Sigmoid colon (tissue), 4 donors: ENCODE results near the gene ASB8.

Experiments used
- POLR2A ChIP-seq, 2 donors: fragments of 450-650 bp; IDR thresholded peaks; one replicate each; pipeline ENCODE4 v1.6.1; 2016; ENCODE audit warnings: antibody characterized with exemption in 2 of 2, mild to moderate bottlenecking in 2 of 2, moderate library complexity in 2 of 2
- POLR2AphosphoS5 ChIP-seq, 4 donors: sonication (generic); formaldehyde crosslinking; IDR thresholded peaks; one replicate each; pipeline ENCODE4 v1.6.1; 2017; ENCODE audit warnings: antibody characterized with exemption in 4 of 4
- TF ChIP-seq, protein P1 (sequence below), 4 experiments: fragments of 450-650 bp in 3 of 4; fragments of 200-600 bp in 1 of 4; IDR thresholded peaks; one replicate each; pipeline ENCODE4 v1.5.1; 2016 to 2019; ENCODE audit warnings: antibody characterized with exemption in 4 of 4, mild to moderate bottlenecking in 3 of 4, moderate library complexity in 2 of 4

DNA sequence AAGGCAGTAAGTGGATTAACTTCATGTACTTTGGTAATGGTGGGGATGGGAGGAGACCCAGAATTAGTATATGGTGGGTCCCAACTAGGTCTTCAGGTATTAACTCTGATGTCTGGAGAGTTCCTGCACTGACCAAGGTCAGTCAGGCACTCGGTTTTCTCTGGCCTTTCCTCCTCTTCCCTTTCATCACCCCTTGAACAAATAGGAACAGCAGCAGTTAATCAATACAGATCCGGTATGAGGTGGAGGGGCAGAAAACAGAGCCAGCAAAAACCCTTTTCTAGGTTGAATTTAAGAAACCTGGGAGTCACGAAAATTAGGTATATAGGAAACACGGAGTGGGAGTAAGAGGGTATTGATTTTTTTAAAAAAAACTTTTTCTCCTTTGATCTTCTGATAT, 34.1 kb downstream of the ASB8 start:
- TF ChIP-seq POLR2AphosphoS5 (IDR thresholded peaks at IDR 0.05): no peak
- TF ChIP-seq, protein P1, sequence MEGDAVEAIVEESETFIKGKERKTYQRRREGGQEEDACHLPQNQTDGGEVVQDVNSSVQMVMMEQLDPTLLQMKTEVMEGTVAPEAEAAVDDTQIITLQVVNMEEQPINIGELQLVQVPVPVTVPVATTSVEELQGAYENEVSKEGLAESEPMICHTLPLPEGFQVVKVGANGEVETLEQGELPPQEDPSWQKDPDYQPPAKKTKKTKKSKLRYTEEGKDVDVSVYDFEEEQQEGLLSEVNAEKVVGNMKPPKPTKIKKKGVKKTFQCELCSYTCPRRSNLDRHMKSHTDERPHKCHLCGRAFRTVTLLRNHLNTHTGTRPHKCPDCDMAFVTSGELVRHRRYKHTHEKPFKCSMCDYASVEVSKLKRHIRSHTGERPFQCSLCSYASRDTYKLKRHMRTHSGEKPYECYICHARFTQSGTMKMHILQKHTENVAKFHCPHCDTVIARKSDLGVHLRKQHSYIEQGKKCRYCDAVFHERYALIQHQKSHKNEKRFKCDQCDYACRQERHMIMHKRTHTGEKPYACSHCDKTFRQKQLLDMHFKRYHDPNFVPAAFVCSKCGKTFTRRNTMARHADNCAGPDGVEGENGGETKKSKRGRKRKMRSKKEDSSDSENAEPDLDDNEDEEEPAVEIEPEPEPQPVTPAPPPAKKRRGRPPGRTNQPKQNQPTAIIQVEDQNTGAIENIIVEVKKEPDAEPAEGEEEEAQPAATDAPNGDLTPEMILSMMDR (IDR thresholded peaks at IDR 0.05): no peak
- no peak for TF ChIP-seq POLR2A (IDR thresholded peaks at IDR 0.05)
